Natural killer cell (primary cell): Measurements from ENCODE around the gene SLC26A2. TPM values are rescaled to one million over a fixed set of nuclear protein-coding genes. Genes with fewer than 3 reads are reported as not detected.

Source experiments
- total RNA-seq, 4 donors: library from RNA; stranded (reverse); fragments of 120-200 nt in 1 of 4; gene quantifications; one replicate each; pipeline versions ENCODE4 v1.2.3 to v1.2.4, GENCODE V29; 2013 to 2022

SLC26A2 gene
- total RNA-seq, 3 donors from 2014 or later (not counting 1 experiment from before 2014, with no cell fraction given), result 6.2 to 10.9 (median 8.1) TPM

Other genes starting within 250 kb of the SLC26A2 start
- 1 to 10 TPM; 1.7 to 2.6 (median 2.5) TPM for gene PPARGC1B, start 230.4 kb upstream of the SLC26A2 start, total RNA-seq
- not detected for gene PDE6A, start 16.0 kb upstream of the SLC26A2 start, total RNA-seq
- gene TIGD6, start 39.9 kb downstream of the SLC26A2 start, total RNA-seq, result 1 to 10 TPM; 1.8 to 3.9 (median 2.5) TPM
- 10 to 100 TPM; 39.0 to 46.5 (median 45.8) TPM for gene HMGXB3, start 40.0 kb downstream of the SLC26A2 start, total RNA-seq
- 10 to 100 TPM in 1 of 3 donors, 1 to 10 TPM in 2; 4.9 to 39.0 (median 7.8) TPM for gene CSF1R, start 125.8 kb downstream of the SLC26A2 start, total RNA-seq
- gene PDGFRB, start 195.1 kb downstream of the SLC26A2 start, total RNA-seq, result 10 to 100 TPM; 44.8 to 93.1 (median 61.6) TPM
- gene CDX1, start 206.0 kb downstream of the SLC26A2 start, total RNA-seq, result not detected
- not detected for gene SLC6A7, start 229.3 kb downstream of the SLC26A2 start, total RNA-seq